HG02798 (cell line): ENCODE data around the gene CEP20.

ENCODE experiments used
- ATAC-seq: cut with Tn5 transposase; IDR thresholded peaks from one replicate; pipeline ENCODE4 v1.9.1; 2021; ENCODE audit warnings: mild to moderate bottlenecking; ENCODE audit not compliant: unreplicated experiment, poor library complexity

CEP20 gene

DNA sequence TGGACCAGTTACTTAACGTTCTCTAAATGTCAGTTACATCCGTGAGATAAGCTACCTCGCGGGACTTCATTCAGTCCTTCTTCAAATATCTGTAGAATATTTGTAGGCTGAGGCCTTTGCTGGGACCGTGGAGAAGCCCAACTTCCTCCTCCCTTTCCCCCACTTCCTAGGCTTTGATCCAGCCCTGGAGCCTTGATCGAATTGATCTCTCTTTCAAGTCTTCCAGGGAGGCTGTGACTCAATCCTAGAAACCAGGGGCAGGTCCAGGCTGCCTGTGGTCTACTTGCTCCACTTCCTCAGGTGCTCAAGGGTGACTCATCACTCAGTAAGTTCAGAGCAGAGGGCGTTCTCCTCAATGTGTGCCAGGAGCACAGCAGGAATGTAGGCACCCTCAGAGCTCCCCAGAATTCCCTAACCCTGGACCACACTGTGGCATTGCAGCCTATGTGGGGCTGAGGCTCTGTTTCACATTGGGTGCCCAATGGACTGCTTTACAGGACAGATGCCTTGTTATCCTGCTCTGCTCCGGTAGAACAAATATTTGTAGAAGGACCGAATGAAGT lies 11.2 kb upstream of the CEP20 start:
- ATAC-seq, result peak; percentile 73

DNA sequence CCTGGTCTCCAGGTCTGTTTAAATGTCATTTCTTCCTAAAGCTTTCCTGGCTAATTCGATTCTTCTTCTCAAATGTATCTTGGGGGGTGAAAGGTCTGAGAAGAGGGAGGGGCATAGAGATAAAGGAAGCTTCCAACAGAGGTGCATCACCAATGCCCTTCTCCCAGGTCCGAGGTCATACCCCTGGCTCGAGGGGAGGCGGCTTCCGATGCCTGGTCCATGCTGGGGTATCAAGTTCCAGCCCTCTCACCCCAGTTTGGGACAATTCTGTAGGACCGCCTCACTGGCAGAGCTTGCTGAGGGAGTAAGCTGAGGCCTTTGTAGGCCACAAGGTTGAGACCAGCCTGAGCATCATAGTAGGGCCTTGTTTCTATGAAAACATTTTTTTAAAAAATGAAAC lies 10.3 kb upstream of the CEP20 start:
- ATAC-seq, result no peak

DNA sequence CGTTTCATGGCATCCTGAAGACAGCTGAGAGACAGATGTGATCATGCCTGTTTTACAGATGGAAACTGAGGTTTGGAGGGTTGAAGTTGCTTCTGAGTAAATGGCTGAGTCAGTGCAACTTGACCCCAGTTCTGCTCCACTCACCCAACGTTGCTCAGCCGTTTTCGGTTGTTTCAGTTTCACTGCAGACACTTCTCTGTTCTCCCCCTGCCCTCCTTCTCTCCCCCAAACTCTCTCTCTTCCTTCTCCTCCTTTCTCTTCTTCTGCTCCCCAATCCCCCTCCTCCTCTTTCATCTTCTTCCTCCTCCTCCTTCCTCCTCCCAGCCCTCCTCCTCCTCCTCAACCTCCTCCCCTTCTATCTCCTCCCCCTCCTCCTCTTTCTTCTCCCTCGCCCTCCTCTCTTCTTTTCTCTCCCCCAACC lies 9.4 kb upstream of the CEP20 start:
- peak; percentile 67 for ATAC-seq

DNA sequence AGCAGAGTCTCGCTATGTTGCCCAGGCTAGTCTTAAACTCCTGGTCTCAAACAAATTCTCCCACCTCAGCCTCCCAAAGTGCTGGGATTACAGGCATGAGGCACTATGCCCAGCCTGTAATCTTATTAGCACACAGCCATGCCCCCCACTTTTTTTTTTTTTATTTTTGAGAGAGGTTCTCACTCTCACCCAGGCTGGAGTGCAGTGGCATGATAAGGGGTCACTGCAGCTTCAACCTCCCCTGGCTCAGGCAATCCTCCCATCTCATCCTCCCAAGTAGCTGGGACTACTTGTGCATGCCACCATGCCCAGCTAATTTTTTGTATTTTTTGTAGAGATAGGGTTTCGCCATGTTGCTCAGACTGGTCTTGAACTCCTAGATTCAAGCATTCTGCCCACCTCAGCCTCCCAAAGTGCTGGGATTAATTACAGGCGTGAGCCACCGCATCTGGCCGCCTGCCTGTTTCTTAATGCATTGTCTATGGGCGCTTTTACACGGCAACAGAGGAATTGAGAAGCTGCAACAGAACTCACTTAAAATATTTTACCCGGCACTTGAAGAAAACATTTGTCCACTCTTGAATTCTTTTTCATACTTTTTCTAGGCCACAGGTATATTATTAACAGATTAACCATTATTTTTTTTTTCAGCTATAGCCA lies 8.8 kb upstream of the CEP20 start:
- ATAC-seq, result no peak

DNA sequence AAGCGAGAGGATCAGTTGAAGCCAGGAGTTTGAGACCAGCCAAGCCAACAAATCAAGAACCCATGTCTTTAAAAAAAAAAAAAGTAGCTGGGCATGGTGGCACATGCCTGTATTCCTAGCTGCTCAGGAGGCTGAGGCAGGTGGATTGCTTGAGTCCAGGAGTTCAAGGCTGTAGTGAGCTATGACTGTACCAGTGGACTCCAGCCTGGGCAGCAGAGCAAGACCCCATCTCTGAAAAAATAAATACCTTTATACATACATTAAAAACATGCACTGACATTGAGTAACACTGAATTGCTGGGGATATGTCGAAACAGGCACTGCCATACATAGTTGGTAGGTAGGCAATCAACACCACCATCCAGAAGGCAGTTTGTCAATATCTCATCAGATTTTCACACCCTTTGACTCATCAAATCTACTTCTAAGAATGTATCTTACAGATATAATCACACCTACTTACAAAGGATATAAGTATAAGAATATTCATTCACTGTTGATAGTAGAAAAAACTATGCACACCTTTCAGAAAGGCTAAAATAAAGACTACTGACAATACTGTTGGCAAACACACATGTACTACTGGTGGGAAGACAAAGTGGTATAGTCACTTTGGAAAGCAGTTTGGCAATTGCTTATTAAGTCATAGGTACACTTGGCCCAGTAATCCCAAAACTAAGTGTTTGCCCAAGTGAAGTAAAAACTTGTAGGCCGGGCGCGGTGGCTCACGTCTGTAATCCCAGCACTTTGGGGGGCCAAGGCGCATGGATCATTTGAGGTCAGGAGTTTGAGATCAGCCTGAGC lies 6.4 kb upstream of the CEP20 start:
- no peak for ATAC-seq

DNA sequence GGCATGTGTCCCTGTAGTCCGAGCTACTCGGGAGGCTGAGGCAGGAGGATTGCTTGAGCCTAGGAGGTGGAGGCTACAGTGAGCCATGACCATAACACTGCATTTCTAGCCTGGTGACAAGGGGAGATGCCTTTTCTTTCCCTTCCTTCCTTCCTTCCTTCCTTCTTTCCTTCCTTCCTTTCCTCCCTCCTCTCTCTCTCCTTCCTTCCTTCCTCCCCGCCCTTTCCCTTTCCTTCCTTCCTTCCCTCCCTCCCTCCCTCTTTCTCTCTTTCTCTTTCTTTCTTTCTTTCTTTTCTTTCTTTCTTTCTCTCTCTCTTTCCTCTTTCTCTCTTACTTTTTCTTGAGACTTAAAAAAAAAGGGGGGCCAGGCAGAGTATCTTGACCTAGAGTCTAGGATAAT lies 3.1 kb upstream of the CEP20 start:
- ATAC-seq, result no peak

DNA sequence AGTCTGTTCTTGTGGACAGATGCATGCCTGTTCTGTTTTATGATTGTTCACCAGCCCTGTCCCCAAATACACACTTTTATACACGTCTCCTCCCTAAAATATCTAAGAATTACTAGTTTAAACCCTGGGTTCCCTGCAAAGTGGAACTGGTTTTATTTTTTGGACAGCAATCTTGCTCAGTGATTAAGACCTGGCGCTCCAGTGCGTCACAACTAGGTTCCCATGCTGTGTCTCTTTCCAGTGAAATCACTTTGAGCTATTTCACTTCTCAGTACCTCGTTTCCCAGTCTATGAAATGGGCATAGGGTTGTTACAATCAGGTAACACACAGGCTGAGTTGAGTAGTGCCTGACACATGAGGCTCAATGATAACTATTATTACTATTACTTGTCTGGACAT lies 1.1 kb downstream of the CEP20 start:
- ATAC-seq, result no peak

DNA sequence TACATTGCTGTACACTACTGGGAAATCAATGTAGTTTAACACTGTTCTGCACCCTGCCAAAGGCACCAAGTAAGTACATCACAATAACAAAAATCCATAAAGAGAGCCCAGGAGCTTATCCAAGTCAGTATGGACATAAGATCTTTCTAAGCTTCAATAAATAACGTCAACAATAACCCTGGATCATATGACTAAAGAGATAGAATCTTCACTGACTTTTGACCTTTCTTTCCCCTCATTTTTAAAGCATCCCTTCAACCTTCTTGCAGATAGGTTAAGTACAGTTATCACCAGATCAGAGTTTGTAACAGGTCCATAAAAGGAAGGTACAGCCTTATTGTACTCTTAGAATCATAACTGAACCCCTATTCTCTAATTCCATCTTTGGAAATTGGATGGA lies 2.3 kb downstream of the CEP20 start:
- no peak for ATAC-seq

DNA sequence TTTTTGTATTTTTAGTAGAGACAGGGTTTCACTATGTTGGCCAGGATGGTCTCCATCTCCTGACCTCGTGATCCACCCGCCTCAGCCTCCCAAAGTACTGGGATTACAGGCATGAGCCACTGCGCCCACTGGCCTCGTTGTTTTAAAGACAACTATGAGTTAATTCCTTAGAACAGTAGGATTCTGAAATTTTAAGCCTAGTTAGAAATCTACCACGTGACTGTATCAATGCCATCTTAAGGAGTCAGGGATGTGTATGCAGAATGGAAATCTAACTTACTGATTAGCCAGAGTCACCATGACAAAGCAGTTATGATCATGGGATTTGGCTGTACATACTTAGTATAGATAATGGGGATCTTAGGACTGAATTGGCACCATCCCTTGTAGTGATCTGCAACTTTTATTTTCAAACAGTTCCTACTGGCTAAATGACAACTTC lies 2.8 kb downstream of the CEP20 start:
- ATAC-seq, result no peak

DNA sequence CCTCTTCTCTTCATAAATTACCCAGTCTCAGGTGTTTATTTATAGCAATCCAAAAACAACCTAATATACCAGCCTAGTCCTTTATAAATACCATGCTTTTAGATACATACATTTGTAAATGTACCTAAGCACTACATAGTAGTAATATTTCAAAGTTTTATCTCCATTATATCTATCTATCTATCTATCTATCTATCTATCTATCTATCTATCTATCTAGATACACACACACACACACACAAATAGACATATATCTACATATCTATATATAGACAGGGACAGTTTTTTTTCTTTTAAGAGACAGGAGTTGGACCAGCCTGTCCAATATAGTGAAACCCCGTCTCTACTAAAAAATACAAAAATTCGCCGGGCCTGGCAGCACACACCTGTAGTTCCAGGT lies 5.8 kb downstream of the CEP20 start:
- ATAC-seq, result no peak

DNA sequence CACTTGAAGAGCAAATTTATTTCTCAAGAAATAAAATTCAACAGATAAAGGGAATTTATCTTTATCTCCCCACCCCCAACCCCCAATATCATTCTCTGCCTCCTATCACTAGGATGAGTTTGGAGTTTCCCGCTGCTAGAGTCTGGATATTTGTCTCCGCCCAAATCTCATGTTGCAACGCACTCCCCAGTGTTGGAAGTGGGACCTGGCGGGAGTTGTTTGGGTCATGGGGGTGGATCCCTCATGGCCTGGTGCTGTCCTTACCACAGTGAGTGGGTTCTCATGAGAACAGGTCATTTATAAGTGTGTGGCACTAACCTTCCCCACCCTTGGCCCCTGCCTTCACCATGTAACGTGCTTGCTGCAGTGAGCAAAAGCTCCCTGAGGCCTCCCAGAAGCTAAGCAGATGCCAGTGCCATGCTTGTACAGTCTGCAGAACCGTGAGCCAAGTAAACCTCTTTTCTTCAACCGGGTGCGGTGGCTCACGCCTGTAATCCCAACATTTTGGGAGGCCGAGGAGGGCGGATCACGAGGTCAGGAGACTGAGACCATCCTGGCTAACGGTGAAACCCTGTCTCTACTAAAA lies 6.5 kb downstream of the CEP20 start:
- no peak for ATAC-seq

DNA sequence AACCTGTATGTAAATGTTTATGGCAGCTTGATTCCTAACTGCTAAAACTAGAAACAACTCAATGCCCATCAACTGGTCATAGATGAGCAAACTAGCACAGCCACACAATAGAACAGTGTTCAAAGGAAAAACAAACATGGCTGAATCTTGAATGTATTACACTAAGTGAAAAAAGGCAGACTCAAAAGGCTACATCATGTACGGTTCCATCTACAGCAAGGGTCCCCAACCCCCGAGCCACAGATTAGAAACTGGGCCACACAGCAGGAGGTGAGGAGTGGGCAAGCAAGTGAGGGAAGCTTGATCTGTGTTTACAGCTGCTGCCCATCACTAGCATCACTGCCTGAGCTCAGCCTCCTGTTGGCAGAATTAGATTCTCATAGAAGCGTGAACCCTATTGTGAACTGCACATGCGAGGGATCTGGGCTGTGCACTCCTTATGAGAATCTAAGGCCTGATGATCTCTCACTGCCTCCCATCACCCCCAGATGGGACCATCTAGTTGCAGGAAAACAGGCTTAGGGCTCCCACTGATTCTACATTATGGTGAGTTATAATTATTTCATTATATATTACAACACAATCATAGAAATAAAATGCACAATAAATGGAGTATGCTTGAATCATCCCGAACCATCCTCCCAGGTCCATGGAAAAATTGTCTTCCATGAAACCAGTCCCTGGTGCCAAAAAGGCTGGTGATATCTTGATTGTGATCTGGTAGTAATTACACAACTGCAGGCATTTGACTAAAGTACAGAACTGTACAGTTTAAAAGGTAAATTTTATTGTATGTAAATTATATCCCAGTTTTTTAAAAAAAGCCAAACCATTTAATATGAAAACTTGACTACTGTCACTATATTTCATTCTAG lies 7.7 kb downstream of the CEP20 start:
- ATAC-seq, result no peak

DNA sequence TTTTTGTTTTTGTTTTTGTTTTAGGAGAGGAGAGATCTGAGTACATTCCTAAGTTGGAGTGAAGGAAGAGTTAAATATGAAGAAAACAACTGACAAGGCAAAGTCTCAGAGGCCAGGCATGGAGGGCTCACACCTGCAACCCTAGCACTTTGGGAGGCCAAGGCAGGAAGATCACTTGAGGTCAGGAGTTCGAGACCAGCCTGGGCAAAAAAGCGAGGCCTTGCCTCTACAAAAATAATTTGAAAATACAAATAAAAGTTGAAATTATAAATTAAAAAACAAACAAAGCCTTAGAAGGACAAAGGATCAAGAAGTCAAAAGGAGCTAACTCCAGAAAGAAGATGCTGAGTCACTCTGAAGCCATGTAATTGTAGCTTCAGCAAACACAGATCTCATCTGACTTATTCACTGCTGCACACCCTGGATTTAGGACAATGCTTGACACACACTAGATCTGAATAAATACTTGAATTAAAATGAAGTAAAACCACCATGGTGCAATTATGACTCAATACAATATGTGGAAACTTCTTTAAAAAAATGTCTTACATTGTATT lies 9.1 kb downstream of the CEP20 start:
- ATAC-seq, result no peak

DNA sequence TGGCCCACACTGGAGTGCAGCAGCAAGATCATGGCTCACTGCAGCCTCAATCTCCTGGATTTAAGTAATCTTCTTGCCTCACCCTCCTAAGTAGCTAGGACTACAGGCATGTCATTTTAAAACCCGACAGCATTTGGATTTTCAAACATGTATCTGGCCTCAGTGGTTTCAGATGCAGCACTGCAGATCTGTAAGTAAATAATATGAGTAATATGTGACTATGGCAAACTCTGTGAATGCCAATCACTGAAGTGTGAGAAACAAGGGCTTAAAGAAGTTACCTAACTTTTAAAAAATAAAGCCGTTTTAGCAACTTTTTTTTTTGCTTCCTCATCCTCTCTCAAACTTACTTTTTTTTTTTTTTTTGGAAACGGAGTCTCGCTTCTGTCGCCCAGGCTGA lies 11.9 kb downstream of the CEP20 start:
- no peak for ATAC-seq

DNA sequence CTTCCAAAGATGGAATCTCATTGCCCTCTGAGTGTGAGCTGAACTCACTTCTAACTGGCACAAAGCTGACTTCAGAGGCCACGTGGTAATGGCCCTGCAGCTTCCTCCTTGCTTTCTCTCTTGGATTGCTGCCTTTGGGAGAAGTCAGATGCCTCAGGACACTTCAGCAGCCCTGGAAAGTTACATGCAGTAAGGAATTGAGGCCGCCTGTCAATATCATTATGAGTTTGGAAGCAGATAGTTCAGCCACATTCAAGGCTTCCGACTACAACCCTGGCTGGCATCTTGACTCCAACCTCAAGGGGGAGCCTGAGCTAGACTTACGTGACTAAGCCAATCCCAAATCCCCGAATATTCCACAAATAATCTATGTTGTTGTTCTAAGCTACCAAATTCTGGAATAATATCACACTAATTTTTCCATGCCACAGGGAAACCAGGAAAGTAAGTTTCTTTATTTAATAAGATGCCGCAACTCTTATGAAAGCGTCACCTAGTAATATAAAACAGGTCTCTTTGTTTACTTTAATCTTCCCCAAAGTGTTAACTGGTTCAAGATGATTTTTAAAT lies 13.6 kb downstream of the CEP20 start:
- ATAC-seq, result no peak

DNA sequence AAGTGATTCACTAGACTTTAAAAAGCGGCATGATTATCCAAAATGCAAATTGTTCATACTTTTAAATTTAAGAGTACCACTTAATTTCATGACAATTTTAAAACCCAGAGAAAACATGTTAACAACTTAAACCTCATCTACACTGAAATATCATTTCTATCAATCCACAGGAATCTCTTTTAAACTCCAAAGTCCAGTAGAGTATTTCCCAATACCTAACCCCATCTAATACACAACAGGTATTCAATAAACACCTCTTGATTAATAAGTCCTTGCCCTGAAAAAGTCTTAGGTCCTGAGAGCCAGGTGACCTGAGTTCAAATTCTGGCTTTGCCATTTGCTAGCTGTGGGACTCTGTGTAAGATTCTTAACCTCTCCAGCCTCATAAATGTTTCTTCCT lies 14.7 kb downstream of the CEP20 start:
- ATAC-seq, result no peak

DNA sequence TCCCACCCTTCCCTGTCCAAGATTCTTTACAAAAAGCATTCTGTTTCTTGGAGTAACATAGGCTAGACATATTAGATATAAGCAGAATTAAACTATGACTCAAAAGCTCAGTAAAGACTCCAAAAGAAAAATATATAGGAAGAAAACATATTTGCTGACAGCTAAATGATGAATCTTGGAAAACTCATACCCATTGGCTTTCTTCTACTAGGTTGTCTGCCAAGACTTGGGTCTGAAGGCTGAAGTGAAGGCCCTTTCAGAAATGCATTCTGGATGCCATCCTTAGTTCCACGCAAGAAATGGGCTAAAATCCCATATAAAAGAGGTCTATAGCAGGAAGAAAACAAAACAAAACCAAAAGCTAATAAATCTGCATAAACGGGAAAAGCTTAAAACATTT lies 15.1 kb downstream of the CEP20 start:
- no peak for ATAC-seq

DNA sequence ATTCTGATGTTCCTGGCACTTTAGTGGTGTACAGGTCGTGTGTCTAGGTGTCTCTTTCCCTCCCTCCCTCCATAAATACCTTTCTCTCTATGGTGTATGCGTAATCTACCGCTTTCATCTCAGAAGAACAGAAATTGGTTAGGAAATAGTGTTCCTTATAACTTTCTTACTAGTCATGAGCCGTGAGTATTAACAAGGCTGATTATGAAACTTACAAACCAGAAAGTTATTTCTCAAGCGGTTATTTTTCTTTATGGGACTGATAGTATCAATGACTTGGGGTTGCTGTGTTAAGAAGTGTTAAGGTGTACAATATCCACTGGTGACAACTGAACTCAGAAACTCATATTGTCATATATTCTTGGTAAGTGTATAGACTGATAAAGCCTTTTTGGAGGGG lies 18.4 kb downstream of the CEP20 start:
- ATAC-seq, result no peak

DNA sequence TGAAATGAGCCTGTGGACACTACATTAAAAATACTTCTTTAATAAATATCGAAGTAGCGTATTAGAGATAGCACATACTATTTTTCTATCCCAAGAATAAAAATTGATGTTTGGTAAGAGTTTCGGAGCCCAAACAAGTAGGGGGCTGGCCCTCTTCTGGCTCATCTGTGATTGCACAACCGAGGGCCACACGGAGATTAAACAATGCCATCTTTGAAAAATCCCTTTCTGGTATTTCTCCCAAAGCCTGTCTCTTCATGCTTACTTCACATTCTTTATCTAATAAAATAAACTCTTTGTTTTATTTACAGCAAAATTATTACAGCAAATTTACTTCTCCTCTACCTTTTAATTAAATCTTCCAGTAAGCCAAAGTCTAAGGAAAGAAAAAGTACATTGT lies 22.0 kb downstream of the CEP20 start:
- ATAC-seq, result no peak

DNA sequence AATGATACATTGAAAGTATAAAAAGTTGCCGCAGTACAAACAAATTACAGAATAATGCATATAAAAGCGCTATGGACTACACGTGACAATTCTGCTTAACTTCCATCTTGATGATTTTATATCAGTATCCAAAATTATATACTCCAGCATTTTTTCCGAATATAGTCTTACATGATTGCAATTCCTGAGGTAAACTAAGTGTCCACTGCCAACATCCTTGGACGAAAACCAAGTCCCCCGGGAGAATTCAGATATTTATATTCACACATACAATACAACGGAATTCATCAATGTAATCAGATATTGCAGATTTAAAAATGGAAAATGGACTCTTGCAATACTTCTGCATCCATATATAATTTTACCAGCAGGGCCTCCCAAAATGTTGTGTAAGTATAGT lies 22.7 kb downstream of the CEP20 start:
- no peak for ATAC-seq
